Left ventricle myocardium superior (tissue), 1 donor: ENCODE measurements around the gene PSMB4. TPM values are rescaled to one million over a fixed set of nuclear protein-coding genes. Genes with fewer than 3 reads are reported as not detected.
A peak's percentile ranks its signal among the peaks of the same experiment; 100 is the strongest.
"Not testable (repeated sequence)": the region's sequence is repeated elsewhere in the genome, so short reads cannot be mapped to it uniquely, and the experiment has no call there.

Experiments used
- ATAC-seq: fragments of 200-7000 bp; cut with Tn5 transposase; one replicate; pipeline ENCODE4 v1.9.1; 2020; ENCODE audit warnings: mild to moderate bottlenecking, moderate library complexity
- DNase-seq: peaks from one replicate; pipeline ENCODE4 v3.0.0-alpha.2; 2020
- intact Hi-C: fragments of 100-400 bp; cut with micrococcal nuclease; formaldehyde crosslinking; loops from one replicate; pipeline ENCODE4 v1.11.0; 2022
- total RNA-seq: library from RNA; stranded (reverse); fragmentation: NEBNext Ultra II Directional; extraction: Animal tissue kit (Norgen Biotek cat#: 25700); gene quantifications from one replicate; pipeline ENCODE4 v1.2.1, GENCODE V29; 2021
- donor health status: DM: no; HTN: yes; CAD: no; lungs with severe emphysema.

PSMB4 gene
- total RNA-seq, 1 donor from 2014 or later, result 175 TPM

DNA sequence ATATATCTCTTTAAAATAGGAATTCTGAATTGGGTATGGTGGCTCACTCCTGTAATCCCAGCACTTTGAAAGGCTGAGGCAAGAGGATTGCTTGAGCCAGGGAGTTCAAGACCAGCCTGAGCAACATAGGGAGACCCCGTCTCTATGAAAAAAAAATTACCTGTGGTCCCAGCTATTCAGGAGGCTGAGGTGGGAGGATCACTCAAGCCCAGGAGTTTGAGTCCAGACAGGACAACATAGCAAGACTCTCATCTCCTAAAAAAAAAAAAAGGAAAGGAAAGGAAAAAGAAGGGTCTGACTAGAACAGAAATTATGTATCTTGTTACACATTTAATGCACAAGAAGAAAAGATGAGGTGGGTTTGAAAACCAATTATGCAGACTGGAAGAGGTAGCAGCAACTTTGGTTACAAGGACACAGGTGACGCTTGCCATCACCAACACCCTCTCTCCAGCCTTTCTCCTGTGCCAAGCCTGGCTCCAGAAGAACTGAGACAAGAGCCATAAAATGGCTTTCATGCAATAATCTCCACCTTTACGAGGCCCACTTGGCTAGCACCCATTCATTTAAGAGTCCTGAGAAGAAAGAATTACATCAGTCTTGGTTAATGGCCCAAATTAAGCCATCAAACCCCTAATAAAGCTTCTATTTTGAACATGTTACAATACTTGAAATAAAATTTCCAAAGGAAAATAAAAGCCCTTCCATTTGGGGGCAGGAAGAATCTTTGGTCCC is 22.1 kb upstream of the PSMB4 start:
- intact Hi-C loops, result no loop called here
- DNase-seq (no peak), ATAC-seq (no peak)

DNA sequence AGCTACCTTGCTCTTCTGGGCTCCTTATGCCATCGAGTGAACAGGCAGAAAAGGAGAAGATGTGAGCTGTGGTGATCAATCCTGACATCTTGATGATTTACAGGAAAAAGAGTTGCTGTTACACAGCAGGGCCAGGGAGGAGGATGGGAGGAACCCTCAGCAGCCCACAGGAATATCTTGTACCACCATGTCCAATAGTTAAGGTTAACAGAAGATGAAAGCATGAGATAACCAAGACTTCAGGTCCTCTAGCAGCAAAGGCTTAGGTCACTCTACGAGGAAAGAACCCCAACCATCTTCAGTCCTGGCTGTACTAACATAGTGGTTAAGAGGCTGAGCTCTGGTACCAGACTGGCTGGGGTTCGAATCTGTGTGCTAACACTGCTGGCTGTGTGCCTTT is 14.8 kb upstream of the PSMB4 start:
- DNase-seq (no peak), ATAC-seq (no peak)
- intact Hi-C loops, result no loop called here

GRCh38 chr1:151386002-151386401 is 13.4 kb upstream of the PSMB4 start:
- ATAC-seq (no peak), DNase-seq (no peak)

DNA sequence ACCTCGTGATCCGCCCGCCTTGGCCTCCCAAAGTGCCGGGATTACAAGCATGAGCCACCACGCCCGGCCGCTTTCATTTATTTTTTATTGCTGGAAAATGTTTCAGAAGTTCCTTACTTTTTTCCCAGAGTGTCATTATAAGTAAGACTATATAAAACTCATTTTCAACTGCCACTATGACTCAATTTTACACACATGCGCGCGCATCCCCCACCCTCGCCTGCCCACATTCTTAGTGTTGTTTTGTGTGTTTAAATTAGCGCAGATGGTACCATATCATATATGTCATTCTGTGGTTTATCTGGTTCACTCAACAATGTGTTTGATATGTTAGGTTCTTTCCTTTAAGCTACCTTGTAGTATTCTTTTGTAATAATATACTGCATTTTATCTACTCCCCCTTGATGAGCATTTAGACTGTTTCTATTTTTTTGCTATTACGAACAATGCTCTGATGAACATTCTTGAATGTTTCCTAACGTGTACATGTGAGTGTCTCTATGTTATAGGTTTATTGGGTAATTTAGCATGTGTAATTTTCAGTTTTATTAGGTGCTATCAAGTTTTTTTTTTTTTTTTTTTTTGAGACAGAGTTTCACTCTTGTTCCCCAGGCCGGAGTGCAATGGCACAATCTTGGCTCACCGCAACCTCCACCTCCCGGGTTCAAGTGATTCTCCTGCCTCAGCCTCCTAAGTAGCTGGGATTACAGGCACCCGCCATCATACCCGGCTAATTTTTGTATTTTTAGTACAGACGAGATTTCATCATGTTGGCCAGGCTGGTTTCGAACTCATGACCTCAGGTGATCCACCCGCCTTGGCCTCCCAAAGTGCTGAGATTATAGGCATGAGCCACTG is 8.9 kb upstream of the PSMB4 start:
- ATAC-seq, DNase-seq: not testable (repeated sequence)
- intact Hi-C loops, result loop anchor here (10.0 kb wide), 1 partner anchor 46 kb away; the partner anchor contains the start of gene RFX5

More at GRCh38 chr1:151386002-151386401, 13.4 kb upstream of the PSMB4 start:
- intact Hi-C loops, result no loop called here

GRCh38 chr1:151391079-151391563 is 8.3 kb upstream of the PSMB4 start:
- ATAC-seq (no peak), DNase-seq (no peak)

DNA sequence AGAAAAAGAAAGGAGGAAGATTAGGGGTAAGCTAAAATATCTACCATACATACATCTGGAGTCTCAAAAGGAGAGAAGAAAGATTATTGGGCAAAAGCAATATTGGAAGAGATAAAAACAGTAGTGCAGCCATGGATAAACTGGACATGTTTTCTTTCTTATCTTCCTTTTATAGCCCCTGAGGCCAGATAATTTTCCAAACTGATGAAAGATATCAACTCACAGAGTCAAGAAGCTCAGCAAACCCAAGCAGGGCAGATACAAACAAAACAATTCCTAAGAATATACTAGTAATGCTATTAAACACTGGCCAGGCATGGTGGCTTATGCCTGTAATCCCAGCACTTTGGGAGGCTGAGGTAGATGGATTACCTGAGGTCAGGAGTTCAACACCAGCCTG is 5.8 kb upstream of the PSMB4 start:
- no peak for ATAC-seq
- DNase-seq, result no peak
- intact Hi-C loops, result loop anchor here (10.0 kb wide), 1 partner anchor 49 kb away; the partner anchor contains the start of gene RFX5

More at GRCh38 chr1:151391079-151391563, 8.3 kb upstream of the PSMB4 start:
- intact Hi-C loops, result loop anchor here (10.0 kb wide), 1 partner anchor 46 kb away; the partner anchor contains the start of gene RFX5

DNA sequence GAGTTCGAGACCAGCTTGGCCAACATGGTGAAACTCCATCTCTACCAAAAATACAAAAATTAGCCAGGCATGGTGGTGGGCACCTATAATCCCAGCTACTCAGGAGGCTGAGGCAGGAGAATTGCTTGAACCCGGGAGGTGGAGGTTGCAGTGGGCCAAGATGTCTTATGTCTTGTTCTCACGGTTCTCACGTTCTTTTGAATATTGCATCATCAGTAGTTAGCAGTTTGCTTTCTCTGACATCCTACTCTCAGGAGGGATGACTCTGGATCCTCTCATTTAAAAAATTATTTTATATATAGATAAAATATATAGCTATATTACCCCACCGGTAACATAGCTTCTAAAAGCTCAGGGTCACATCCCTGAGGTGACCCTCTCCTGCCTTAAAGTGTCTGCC is 3.1 kb upstream of the PSMB4 start:
- DNase-seq, ATAC-seq: not testable (repeated sequence)
- intact Hi-C loops, result loop anchor here (10.0 kb wide), 1 partner anchor 51 kb away; the partner anchor contains the start of gene RFX5

DNA sequence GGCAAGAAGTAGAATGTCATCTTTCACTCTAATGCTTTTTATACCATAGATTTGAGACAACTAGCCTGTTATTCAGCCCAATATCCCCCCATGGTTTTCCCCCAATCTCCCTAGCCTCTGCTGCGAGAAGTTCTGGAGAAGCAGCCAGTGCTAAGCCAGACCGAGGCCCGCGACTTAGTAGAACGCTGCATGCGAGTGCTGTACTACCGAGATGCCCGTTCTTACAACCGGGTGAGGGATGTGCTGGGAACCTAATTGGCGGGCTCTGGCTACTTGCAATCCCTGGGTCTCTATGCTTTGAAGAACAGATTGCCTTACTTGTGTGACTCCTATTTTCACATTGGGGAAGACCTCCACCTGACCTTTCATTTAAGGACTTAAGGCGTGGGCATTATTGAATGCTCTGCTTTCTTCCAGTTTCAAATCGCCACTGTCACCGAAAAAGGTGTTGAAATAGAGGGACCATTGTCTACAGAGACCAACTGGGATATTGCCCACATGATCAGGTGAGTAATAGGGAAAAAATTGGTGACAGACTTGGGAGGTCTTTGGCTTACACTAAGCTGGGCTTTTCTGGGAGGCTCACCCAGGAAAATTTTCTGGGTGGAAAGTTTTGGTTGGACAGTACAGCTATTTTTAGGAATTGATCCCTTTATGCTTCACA is 1.9 kb downstream of the PSMB4 start:
- intact Hi-C loops, result no loop called here
- DNase-seq (no peak), ATAC-seq (no peak)

GRCh38 chr1:151401860-151402259 is 2.5 kb downstream of the PSMB4 start:
- ATAC-seq (no peak), DNase-seq (no peak)
- intact Hi-C loops, result no loop called here

DNA sequence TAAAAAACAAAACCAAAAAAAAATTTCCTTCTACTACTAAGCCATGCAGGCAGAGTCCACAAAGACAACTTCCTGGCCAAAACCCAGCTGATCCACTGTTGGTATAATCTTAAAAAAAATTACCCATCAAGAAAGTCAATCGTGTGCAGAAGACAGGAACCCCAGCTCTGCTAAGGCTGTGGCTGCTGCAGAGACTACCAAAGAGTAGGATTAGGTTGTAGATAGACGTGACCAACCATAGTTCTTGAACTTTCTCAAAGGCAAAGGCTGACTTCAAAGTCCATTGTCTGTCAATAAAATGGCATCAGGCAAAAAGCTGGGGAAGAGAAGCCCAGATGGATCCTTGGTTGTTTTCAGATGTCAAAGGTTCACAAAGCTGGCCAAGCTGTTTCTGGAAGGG is 3.4 kb downstream of the PSMB4 start:
- no peak for ATAC-seq
- intact Hi-C loops, result no loop called here
- no peak for DNase-seq

DNA sequence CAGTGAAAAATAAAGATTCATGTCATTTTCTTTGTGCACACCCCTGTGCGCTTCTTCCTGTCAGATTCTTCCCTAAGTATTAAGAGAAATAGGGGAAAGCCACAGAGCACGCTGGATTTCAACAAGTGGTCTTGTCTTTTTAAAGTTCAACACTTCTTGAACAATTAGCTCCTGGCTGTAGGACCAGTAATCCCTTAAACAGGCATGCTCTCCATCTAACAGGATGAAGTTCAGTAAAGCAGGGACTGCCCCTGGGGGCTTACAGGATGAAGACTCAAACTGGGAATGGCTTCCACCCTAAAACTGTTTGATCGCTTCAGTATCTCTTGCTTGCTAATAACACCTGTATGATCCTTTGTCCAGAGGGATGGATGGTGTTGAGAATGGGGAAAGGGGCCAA is 4.2 kb downstream of the PSMB4 start:
- no peak for ATAC-seq
- no peak for DNase-seq
- intact Hi-C loops, result no loop called here

- ATAC-seq (peak; percentile 66), DNase-seq (peak; percentile 35)
- intact Hi-C loops, result no loop called here
Measured at GRCh38 chr1:151405187-151405951, 6.0 kb downstream of the PSMB4 start.

GRCh38 chr1:151406176-151406575 is 6.8 kb downstream of the PSMB4 start:
- ATAC-seq (no peak), DNase-seq (no peak)
- intact Hi-C loops, result no loop called here

- DNase-seq, result no peak
- no peak for ATAC-seq
- intact Hi-C loops, result no loop called here
Measured at GRCh38 chr1:151407304-151407703, 7.9 kb downstream of the PSMB4 start.

DNA sequence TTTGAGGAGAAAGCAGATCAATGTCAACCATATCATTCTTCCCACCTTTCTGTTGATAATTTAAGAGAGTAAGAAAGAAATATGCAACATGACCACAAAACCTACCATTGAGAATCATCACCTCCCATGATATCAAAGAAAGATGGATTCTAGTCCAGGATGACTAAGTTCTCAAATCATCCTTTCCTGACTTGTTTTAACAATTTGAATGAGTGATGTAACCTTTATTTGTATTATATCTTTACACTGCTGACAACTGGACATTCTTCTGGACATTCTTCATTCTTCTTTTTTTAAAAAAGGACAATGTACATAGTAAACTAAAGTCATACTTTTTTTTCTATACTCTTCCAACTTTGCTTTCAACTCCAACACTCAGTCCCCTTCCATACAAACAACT is 9.5 kb downstream of the PSMB4 start:
- ATAC-seq (no peak), DNase-seq (no peak)
- intact Hi-C loops, result no loop called here

- intact Hi-C loops, result no loop called here
Measured at GRCh38 chr1:151411884-151412283, 12.5 kb downstream of the PSMB4 start.

DNA sequence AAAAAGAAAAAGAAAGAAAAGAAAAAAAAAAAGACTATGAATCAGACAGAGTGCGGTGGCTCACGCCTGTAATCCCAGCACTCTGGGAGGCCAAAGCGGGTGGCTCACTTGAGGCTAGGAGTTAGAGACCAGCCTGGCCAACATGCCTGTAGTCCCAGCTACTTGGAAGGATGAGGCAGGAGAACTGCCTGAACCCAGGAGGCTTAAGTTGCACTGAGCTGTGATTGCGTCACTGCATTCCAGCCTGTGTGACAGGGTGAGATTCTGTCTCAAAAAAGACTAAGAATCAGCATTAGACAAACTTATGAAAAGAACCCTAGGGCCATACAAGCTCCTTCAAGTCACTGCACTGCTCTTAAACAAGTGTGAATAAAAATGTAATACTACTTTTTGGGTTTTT is 16.9 kb downstream of the PSMB4 start:
- DNase-seq (no peak), ATAC-seq (no peak)
- intact Hi-C loops, result no loop called here

More at GRCh38 chr1:151411884-151412283, 12.5 kb downstream of the PSMB4 start:
- ATAC-seq, result no peak
- DNase-seq, result no peak

- DNase-seq (no peak), ATAC-seq (no peak)
- intact Hi-C loops, result no loop called here
Measured at GRCh38 chr1:151418081-151418480, 18.7 kb downstream of the PSMB4 start.

- ATAC-seq (no peak), DNase-seq (no peak)
- intact Hi-C loops, result no loop called here
Measured at GRCh38 chr1:151419819-151420218, 20.4 kb downstream of the PSMB4 start.
